OCI-LY1 (cell line): ENCODE data around the gene THOC7.

ENCODE experiments used
- H2AFZ ChIP-seq: fragments of 200-600 bp; sonication (generic), shearing (Covaris generic); 2 replicates; pipeline ENCODE4 v1.6.0; 2014; ENCODE audit warnings: antibody characterized with exemption, mild to moderate bottlenecking, low read length
- H3F3A ChIP-seq: fragments of 200-600 bp; sonication (generic), shearing (Covaris generic); 2 replicates; pipeline ENCODE4 v1.6.0; 2014; ENCODE audit warnings: mild to moderate bottlenecking, antibody characterized with exemption, low read length, moderate library complexity; ENCODE audit not compliant: insufficient read depth
- H3K27ac ChIP-seq: fragments of 200-600 bp; sonication (generic); 2 replicates; pipeline ENCODE4 v1.5.1; 2014; ENCODE audit warnings: low read length, mixed run types, mild to moderate bottlenecking, low read depth; ENCODE audit not compliant: poor library complexity, severe bottlenecking
- H3K27me3 ChIP-seq: fragments of 200-600 bp; sonication (generic); 2 replicates; pipeline ENCODE4 v1.6.0; 2014; ENCODE audit warnings: antibody characterized with exemption, mild to moderate bottlenecking, low read length, moderate library complexity; ENCODE audit not compliant: insufficient read depth
- H3K36me3 ChIP-seq: fragments of 200-600 bp; sonication (generic); 2 replicates; pipeline ENCODE4 v1.6.1; 2014; ENCODE audit warnings: mild to moderate bottlenecking, antibody characterized with exemption, low read length, moderate library complexity, mixed read lengths; ENCODE audit not compliant: insufficient read depth
- H3K4me1 ChIP-seq: fragments of 200-600 bp; sonication (generic); 2 replicates; pipeline ENCODE4 v1.5.1; 2014; ENCODE audit warnings: mild to moderate bottlenecking, low read length, moderate library complexity; ENCODE audit not compliant: insufficient read depth, severe bottlenecking
- H3K4me2 ChIP-seq: fragments of 200-600 bp; sonication (generic), shearing (Covaris generic); 2 replicates; pipeline ENCODE4 v1.6.1; 2014; ENCODE audit warnings: low read length
- H3K4me3 ChIP-seq: fragments of 200-600 bp; sonication (generic); 2 replicates; pipeline ENCODE4 v1.5.1; 2014; ENCODE audit warnings: low read length, low read depth, mild to moderate bottlenecking, mixed read lengths; ENCODE audit not compliant: poor library complexity, severe bottlenecking
- H3K79me2 ChIP-seq: fragments of 200-600 bp; shearing (Covaris generic); 2 replicates; pipeline ENCODE4 v1.6.1; 2016; ENCODE audit warnings: mixed run types, low read length, mixed read lengths; ENCODE audit not compliant: insufficient read depth
- H3K9ac ChIP-seq: fragments of 200-600 bp; sonication (generic), shearing (Covaris generic); 2 replicates; pipeline ENCODE4 v1.6.1; 2014; ENCODE audit warnings: mild to moderate bottlenecking, low read length, mixed read lengths
- H3K9me2 ChIP-seq: fragments of 200-600 bp; sonication (generic), shearing (Covaris generic); 2 replicates; pipeline ENCODE4 v1.6.1; 2014; ENCODE audit warnings: low read depth, mild to moderate bottlenecking, low read length, mixed read lengths
- H3K9me3 ChIP-seq: fragments of 200-600 bp; shearing (Covaris generic); 2 replicates; pipeline ENCODE4 v1.6.1; 2014; ENCODE audit warnings: low read length, mixed read lengths
- H4K20me1 ChIP-seq: fragments of 200-600 bp; sonication (generic), shearing (Covaris generic); 2 replicates; pipeline ENCODE4 v1.6.0; 2016; ENCODE audit warnings: mild to moderate bottlenecking, low read length; ENCODE audit not compliant: insufficient read depth
- EZH2 ChIP-seq: fragments of 200-600 bp; sonication (generic), shearing (Covaris generic); IDR thresholded peaks from 2 replicates; pipeline ENCODE4 v1.8.0; 2017; ENCODE audit warnings: borderline replicate concordance, mixed run types, mild to moderate bottlenecking, antibody characterized with exemption, low read length, moderate library complexity, mixed read lengths
- TF ChIP-seq, protein P1 (sequence below): fragments of 200-600 bp; sonication (generic), shearing (Covaris generic); IDR thresholded peaks from 2 replicates; pipeline ENCODE4 v1.5.1; 2017; ENCODE audit warnings: mild to moderate bottlenecking, antibody characterized with exemption, low read length, moderate library complexity, mixed read lengths

The THOC7 gene

DNA sequence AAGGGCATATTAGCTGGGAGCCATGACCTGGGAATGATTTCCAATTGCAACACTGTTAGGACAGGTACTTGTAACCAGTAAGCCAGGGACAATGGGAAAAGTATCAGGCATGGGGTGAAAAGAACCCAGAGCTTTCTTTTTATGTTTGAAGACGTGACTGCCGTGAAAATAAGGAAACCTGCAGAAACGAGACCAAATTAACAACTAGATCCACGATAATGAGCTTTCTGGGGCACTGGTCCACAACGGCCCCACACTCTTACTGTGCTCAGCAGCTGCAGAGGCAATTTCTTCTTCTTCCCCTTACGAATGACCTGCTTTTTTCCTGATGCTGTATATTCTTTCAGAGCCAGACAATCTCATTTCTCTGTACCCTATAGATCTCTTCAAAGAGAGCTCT, 33.1 kb downstream of the THOC7 start:
- no peak for TF ChIP-seq EZH2
- TF ChIP-seq, protein P1, sequence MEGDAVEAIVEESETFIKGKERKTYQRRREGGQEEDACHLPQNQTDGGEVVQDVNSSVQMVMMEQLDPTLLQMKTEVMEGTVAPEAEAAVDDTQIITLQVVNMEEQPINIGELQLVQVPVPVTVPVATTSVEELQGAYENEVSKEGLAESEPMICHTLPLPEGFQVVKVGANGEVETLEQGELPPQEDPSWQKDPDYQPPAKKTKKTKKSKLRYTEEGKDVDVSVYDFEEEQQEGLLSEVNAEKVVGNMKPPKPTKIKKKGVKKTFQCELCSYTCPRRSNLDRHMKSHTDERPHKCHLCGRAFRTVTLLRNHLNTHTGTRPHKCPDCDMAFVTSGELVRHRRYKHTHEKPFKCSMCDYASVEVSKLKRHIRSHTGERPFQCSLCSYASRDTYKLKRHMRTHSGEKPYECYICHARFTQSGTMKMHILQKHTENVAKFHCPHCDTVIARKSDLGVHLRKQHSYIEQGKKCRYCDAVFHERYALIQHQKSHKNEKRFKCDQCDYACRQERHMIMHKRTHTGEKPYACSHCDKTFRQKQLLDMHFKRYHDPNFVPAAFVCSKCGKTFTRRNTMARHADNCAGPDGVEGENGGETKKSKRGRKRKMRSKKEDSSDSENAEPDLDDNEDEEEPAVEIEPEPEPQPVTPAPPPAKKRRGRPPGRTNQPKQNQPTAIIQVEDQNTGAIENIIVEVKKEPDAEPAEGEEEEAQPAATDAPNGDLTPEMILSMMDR, result no peak

DNA sequence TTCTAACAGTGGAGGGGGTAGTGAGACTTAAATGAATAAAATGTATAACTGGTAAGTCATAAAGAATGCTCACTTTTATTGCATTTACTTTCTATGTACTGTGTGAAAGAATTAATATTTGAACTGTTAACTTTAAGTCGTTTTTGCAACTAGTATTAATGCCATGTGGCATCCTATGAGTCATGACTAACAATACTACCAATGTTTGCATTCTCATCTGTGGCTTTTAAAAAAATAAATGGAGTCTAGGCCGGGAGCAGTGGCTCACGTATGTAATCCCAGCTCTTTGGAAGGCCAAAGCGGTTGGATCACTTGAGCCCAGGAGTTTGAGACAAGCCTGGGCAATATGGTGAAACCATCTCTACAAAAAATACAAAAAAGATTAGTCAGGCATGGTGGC, 39.3 kb downstream of the THOC7 start:
- Histone ChIP-seq H3K4me3 (no peak overlapping the region), H3K9me2 (no peaks in the 10 kb centered on the region), H3K27ac (no peak overlapping the region)

More for the DNA sequence above, 33.1 kb downstream of the THOC7 start:
- Histone ChIP-seq H3K36me3 (peaks cover 62% of the 10 kb centered on the region), H3K4me1 (no peaks in the 10 kb centered on the region), H3F3A (no peaks in the 10 kb centered on the region), H2AFZ (no peak overlapping the region), H3K9me3 (no peaks in the 10 kb centered on the region), H3K9ac (no peak overlapping the region), H3K9me2 (no peaks in the 10 kb centered on the region), H3K4me2 (no peak overlapping the region), H3K79me2 (no peaks in the 10 kb centered on the region), H4K20me1 (no peaks in the 10 kb centered on the region), H3K27ac (no peak overlapping the region), H3K4me3 (no peak overlapping the region), H3K27me3 (no peaks in the 10 kb centered on the region)

DNA sequence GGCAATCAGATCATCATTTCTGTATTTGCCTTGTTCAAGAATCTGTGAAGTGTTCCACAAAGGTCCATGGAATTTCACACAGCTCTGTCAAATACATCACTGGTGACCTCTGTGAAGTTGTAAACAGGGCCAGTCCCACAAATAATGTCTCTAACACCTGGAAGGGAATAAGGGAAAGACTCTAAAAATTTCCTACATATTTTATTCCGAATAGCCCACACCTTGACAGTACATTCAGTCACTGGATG, 44.5 kb downstream of the THOC7 start, which contains the start of gene C3orf49:
Gene C3orf49, plus strand, starts transcription at position 149 of the 248 bp plus-strand sequence. CDS start 173 bp downstream, outside the sequence.
- no peaks in the 10 kb centered on the region for H3K4me1 ChIP-seq
- H2AFZ ChIP-seq, result no peak within 1 kb of the TSS
- H3K9me2 ChIP-seq, result no peaks in the 10 kb centered on the region
- no peaks in the 10 kb centered on the region for H3K79me2 ChIP-seq
- H3K4me3 ChIP-seq, result no peak within 1 kb of the TSS
- no peak within 1 kb of the TSS for H3K27ac ChIP-seq
- H3F3A ChIP-seq, result no peaks in the 10 kb centered on the region
- H3K27me3 ChIP-seq, result no peaks in the 10 kb centered on the region
- no peaks in the 10 kb centered on the region for H3K9me3 ChIP-seq
- no peaks in the 10 kb centered on the region for H3K36me3 ChIP-seq
- H3K9ac ChIP-seq, result no peak within 1 kb of the TSS
- H4K20me1 ChIP-seq, result no peaks in the 10 kb centered on the region
- H3K4me2 ChIP-seq, result no peak within 1 kb of the TSS
- no peak for TF ChIP-seq EZH2
- TF ChIP-seq, protein P1, result no peak

More for the DNA sequence above, 39.3 kb downstream of the THOC7 start:
- Histone ChIP-seq H3F3A (no peaks in the 10 kb centered on the region), H3K4me2 (no peak overlapping the region), H3K27me3 (no peaks in the 10 kb centered on the region), H2AFZ (no peak overlapping the region), H3K36me3 (peaks cover 9% of the 10 kb centered on the region; the same call in 1 of the 2 replicates), H3K4me1 (no peaks in the 10 kb centered on the region), H3K79me2 (no peaks in the 10 kb centered on the region), H3K9me3 (no peaks in the 10 kb centered on the region), H3K9ac (no peak overlapping the region), H4K20me1 (no peaks in the 10 kb centered on the region)
- no peak for TF ChIP-seq EZH2
- TF ChIP-seq, protein P1, result no peak
